ENCODE data around the gene RASA3. TPM values are rescaled to one million over a fixed set of nuclear protein-coding genes. Genes with fewer than 3 reads are reported as not detected.
"Not testable (repeated sequence)": the region's sequence is repeated elsewhere in the genome, so short reads cannot be mapped to it uniquely, and the experiment has no call there.

The RASA3 gene
- total RNA-seq, 1 donor from 2014 or later, result 23.7 TPM

DNA sequence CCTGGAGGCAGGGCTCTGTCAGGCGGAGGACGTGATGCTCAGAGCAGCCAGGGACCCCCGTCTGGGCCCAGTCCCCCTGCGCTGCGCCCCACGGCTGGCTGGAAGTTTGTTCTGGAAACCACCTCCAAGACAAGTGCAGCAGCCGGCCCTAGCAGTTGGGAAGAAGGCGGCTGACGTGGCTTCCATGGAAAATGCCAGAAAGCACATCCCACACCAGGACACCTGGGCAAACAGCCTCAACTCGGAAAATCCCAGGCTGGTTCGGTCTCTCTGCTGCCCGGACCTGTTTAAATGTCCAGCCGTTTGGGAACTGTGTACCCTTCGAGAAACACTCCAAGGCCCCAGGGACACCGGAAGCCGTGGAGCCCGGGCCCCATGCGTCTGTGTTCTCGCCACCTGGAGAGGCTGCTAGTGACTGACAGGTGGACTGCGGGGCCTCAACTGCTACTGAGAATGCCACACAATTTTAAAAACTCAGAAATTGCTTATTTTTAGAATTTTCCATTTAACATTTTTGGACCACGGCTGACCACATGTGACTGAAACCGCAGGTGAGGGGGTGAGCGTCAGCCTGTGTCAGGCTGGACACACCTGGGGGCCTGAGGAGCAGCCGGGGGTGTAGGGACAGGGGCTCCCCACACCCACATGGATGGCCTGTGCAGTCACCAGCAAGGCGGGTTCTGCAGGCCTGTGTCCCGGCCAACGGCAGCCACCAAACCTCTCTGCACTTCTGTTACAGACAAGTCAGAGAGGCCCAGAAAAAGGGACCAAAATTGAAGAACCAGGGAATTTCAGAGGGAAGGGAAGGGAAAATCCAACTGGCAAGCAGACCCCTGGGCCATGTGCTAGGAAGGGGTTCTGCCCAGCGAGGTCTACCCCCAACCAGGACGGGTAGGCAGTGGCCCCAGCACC is 31.7 kb downstream of the RASA3 start:
- peak; percentile 82 for DNase-seq

DNA sequence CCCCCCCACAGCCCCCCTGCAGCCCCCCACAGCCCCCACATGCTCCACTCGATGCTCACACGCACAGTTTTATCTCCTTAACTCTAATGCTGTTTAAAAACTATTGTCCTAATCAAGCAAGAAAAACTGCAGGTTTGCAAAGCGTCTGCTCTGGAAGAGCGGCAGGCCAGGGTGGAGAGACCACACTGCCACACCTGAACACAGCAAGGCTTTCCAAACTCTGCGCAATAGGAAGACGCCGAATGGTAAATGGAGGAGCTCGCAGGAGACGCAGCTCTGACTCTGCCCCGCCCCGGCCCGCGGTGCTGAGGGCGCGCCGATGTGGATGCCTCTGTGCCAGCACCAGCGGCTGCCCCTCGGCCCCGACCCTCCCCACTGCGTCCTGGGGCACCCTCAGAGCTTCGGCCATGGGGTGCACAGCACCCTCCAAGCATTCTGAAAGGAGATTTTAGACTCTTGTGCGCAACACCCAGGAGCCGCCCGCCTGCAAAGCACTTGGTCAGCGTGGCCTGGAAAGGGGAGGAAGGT is 32.4 kb downstream of the RASA3 start:
- peak; percentile 76 for DNase-seq

DNA sequence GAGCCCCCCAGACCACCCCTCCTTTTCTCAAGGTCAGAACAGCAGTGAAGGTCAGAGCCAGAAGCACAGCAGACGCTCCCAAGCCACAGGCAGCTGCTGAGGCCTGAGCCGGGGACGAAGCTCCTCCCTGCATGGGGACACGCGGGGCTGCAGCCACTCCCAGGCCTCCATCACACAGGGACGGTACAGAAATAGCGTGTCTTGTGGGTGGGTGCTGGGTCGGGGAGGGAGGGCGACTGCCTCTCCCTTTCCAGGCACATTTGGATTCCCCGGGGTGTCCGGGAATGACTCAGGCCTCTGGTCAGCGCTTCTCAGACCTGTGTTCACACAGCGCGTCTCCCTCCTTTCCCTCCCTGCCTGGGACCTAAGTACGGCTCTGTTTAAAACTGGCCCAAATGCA is 33.2 kb downstream of the RASA3 start:
- peak; percentile 85 for DNase-seq

DNA sequence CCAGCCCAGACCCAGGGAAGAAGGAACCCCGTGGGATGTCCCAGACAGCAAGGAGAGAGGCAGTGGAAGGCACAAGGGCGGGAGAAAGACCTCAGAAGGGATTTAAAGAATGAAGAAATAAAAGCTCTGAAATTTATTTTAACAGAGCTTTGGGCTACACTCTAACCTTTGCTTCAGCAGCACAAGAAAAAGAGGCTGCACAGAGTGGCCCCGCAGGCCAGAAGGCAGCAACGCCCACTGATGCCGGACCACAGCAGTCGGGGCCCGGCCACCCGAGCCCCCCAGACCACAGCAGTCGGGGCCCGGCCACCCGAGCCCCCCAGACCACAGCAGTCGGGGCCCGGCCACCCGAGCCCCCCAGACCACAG is 33.8 kb downstream of the RASA3 start:
- not testable (repeated sequence) for DNase-seq

DNA sequence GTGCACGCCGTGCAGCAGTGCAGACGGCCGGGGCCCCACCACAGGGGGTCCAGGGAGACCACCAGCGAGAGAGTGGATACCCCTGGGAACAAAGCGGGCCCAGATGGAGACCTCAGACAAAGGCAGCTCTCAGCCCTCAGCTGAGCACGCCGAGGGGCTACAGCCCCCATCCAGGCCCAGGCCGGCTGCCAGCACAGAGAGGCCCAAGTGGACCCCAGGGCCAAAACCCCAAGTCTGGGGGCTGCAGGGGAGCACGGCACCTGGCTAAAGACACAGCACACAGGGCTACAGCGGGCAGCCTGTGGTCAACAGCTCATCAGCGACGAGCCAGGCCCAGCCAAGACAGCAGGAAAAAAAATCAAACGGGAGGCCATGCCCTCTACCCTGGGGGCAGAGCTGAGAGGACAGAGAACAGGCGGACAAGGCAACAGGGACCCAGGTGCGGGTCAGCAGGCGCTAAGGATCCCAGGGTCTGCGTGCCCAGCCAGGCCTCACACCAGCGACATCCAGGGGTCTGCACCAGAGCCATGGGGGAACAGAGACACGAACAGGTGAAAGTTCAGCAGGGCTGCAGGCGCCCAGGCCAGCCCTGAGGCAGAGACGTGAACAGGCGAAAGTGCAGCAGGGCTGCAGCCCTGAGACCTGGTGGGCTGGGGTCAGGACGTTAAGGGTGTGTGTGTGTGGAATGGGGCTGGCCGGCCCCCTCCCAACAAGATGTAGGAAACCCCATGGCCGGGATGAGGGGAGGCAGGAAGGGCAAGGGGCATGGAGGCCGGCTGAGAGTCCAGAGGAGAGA is 34.3 kb downstream of the RASA3 start:
- no peak for DNase-seq

DNA sequence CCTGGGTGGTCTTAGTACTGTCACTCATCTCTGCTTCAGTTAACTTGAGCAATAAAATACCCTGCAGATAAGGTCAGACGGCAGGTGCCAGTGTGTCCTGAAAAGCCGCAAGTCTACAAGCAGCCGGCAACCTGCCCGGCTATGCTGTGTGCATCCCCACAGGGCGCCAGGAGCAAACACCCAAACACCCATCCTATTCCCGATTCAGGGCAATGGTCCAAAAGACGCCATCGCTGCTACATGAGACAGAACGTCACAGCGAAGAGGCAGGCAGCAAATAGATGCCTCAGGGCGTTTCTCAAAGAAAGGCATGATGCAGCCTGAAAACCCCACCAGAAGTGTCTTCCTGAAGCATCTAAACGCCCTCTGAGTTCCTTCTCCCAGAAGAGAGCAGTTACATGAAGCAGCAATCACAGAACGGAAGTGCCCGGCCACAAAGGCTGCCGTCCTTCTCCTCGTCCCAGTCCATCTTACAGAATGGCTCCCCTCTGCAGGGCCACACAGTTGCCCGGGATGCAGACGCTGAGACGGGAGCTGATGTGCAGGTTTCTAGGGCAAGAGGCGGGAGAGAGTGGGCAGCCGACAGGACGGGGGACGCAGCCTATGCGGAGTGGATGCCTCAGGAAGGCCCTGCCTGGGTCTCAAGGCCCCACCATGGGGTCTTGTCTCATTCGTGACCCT is 35.1 kb downstream of the RASA3 start:
- peak; percentile 53 for DNase-seq

DNA sequence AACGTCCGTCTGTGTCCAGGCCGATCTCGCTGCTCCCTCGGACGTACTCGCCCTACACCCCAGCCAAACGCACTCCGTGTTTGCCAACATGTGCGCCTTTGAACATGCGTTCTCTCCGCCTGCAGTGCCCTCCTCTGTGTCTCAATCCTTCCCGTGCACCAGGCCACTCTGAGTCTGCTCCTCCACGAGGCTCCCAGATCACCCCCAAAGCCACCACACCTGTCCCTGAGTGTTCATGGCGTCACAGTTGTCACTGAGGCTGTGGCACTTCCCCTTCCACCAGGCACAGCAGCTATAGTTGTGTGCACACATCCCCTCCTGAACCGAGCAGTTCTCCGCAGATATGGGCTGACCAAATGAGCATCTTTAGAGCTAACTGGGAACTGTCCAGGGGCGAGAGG is 35.6 kb downstream of the RASA3 start:
- DNase-seq, result no peak

DNA sequence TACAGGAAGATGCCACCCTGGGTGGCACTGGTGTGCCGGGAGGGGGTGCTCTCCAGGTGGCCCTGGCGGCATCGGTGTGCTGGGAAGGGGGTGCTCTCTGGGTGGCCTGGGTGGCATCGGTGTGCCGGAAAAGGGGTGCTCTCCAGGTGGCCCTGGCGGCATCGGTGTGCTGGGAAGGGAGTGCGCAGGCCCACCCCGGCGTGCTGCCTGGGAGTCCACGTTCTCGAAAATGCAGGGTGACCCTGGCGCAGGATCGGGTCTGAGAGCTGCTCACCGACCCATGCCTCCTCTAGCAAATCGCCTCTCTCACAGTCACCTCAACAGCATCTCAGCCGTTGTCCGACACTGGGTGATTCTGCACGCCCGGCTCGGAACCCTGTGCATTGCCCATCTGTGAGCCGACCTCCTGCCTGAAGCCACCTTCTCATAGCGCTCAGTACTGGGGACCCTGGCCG is 36.4 kb downstream of the RASA3 start:
- DNase-seq, result no peak

DNA sequence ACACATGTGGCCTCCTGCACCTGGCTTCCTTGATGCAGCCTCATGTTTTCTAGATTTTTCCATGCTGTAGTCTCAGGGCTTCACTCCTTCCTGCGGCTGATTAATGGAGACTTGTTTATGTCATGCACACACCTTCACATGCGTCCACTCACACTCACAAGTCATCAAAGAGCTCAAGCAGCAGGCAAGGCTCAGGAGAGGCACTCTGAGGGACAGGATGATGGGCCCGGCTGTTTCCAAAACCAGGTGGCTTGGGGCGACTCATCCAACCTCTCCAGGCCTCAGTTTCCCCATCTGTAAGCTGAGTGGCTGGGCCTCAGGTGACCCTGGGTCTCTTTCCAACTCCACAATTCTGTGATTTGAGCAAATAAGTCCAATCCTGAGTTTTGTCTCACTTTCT is 36.9 kb downstream of the RASA3 start:
- DNase-seq, result no peak

DNA sequence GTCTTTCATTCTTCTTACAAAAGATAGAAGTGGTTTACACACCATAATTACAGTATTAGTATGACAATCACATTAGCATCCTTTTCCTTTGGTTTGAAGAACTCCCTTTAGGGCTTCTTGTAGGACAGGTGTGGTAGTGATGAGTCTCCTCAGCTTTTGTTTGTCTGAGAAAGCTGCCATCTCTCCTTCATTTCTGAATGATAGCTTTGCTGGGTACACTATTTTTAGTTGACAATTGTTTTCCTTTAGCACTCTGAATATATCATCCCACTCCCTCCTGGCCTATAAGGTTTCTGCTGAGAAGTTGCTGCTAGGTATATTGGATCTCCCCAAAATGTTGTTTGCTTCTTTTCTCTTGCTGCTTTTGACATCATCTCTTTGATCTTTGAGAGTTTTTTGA is 39.3 kb downstream of the RASA3 start:
- no peak for DNase-seq

DNA sequence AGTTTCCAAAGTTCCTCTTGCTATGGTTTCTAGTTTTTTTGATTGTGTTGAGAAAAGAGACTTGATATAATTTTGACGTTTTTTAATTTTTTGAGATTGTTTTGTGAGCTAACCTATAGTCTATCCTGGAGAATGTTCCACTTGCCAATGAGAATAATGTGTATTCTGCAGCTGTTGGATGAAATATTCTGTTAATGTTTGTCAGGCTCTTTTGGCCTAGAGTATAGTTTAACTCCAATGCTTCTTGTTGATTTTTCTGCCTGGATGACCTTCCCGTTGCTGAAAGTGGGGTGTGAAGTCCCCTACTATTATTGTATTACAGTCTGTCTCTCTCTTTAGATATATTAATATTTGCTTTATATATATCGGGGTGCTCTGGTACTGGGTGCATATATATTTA is 40.0 kb downstream of the RASA3 start:
- DNase-seq, result no peak

DNA sequence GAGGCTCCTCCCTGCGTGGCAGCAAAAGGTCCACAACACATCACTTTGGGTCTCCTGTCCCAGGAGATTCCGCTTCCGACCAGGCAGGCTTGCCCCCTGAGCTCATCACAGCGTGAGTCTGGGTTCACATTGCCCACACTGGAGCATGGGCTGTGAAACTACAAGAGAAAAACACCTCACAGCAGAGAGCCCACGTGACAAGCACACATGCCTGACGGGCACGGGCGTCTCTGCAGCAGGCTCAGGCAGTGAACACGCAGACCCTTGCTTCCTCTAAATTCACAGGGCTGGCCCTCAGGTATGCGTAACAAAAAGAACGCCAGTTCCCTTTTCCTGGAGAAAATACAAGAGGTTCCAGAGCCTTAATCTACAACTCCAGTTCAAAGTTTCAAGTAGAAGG is 41.9 kb downstream of the RASA3 start:
- no peak for DNase-seq

DNA sequence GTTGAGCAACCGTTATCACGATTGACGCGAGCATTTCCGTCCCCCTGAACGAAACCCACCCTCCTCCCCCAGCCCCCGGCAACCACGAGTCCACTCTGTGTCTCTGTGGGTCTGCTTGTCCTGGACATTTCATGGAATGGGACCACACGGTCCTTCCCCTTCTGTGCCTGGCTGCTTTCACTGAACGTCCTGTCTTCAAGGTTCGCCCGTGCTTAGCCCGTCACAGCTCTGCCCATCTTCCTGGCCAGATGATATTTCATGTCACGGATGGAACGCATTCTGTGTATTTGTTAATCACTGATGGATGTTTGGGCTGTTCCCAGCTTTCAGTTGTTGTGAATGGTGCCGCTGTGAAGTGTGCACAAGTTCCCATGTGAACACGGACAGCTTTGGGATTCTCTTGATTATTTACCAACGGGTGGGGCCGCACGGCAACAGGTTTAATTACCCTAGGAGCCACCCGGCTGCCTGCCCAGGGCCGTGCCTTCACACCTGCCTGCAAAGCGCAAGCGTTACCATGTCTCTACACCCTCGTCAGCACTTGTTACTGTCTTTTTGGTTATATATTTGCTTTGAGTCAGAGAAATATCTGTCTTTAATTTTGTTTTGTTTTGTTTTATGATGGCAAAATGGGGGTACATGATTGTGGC is 42.5 kb downstream of the RASA3 start:
- DNase-seq, result no peak

DNA sequence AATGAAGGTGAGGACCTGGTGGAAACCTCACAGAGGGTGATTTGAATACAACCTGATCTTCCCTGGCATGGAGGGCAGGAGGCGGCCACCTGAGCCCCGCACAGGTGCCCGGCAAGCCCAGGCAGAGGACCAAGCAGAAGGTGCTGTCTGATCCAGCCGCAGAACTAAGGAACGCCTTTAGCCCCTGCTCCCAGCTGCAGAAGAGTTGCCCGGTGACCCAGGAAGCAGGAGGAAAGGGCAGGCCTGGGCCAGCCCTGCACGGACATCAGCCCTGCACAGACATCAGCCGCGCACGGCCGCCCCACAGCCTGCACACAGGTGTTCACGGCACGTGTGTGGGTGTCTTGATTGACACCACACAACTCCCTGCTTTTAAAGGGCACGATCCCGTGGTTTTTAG is 43.1 kb downstream of the RASA3 start:
- no peak for DNase-seq

DNA sequence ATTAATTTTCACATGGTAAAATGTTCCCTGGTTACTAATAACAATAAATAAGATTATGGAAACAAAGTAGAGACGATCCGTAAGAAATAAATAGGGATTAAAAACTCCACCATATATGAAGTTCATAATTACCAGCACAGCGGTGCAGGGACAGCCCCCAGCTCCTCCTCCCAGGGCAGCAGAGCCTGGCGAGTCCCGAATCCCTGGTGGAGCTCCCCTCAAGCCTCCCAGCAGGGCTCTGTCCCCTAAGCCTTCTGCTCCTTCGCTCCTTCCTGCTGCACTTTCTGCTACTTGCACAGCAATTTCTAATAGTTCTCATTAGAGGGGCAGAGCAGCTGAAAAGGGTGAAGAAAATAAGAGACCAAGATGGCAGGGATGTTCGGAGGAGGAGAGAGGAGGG is 43.6 kb downstream of the RASA3 start:
- DNase-seq, result no peak

DNA sequence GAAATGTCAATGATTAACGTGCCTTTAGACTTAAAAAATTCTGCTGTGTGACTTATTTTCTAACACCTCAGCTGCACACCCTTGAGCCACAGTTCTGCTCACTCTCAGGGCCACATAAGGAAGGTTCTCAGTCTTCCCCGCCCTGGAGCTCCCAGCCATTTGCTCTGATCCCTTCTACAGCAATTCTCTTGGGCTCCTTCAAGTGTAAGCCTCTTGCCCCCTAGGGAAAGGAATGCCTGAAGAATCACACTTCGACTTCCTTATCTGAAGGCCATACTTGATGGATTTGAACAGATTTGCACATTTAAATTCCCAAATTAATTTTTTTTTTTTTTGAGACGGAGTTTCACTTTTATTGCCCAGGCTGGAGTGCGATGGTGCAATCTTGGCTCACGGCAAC is 44.2 kb downstream of the RASA3 start:
- DNase-seq, result no peak

DNA sequence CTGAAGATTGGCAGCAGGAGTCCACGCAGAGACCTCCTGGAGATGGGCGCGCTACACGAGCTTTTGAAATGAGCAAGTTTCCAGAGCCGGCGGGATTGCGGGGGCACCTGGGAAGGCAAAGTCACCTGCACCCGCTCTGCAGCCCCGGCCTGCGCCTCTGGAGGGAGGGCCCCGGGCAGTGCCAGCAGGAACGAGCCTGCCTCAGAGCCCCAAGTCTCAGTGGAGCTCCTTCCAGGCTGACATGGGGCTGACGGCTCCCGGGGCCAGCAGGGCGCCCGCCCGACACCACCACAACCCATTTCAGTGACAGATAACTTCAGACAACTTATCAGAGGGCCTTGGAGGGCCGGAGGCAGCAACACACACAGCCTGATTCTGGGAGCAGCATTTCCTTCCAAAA is 45.0 kb downstream of the RASA3 start:
- no peak for DNase-seq

DNA sequence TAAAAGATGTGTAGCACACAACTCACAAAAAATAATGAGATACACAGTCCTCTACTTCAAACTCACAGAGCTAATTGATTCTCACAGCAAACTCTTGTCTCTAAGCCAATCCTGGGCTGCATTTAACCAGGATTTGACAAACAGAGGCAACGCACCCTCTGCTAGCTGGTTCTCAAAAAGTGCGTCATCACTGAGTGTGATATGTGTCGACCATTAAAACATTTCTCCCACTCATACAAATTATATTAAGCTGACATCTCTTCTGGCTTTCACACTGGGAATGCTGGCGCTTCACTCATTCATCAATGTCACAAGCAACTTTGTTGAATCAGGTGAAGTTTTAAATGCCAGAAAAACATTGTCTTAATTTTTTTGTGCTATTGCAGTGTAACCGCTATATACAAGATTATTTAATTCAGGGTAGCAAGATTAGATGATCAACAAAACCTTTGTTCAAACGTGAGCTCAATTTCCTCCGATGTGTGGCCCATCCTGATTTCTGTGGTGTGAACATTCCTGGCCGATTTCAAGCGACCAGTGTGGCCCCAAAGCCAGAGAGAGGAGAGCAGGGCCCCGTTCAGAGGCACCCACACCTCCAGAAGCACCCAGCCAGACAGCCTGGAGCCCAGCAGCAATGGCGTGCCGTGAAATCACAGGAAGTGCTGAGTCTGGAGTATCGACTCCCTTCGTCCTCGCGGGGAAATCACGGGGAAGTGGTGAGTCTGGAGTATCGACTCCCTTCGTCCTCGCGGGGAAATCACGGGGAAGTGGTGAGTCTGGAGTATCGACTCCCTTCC is 49.4 kb downstream of the RASA3 start:
- no peak for DNase-seq

DNA sequence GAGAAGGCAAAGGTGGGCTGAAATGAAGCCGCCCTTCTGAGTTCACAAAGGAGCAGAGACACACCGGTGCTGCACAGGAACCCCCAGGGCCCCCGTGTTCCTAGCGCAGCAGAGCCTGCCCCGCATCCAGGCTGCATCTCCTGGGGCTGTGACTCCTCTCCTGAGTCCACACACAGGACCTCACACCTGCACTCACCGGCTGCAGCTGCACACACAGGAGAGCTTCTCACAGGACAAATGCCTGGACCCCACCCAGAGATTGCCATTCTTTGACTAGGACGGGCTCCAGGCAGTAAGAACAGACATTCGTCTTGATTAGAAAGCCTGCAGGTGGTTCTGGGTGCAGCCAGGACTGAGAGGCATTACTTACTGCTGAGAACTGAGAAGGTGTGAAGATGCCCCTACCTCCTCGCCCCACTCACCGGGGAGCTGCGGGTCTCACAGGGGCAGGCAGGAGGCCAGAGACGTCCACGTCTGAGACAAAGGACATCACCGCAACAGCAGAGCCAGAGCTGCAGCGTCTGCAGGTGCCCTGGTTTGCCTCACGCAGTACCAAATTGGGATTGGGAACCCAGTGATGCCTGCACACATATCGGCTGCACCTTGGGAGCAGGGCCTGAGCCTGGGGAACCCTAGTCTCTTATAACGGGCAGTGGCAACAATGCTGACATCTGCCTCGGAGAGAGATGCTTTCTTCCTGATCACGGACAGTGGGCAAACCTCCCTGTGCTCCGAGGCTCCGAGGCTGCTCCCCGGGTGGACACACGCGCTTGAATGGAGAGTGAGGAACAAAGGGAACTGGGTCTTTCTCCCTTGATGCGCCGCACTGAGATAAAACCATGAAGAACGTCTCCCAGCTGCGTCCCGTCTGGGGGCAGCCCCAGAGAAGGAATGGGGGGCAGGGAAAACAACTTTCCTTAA is 50.4 kb downstream of the RASA3 start:
- no peak for DNase-seq

Measured in tongue (tissue), 2 donors.